ENCODE results near the gene LARP4.
"Not testable (repeated sequence)": the region's sequence is repeated elsewhere in the genome, so short reads cannot be mapped to it uniquely, and the experiment has no call there.

Gene LARP4

GRCh38 chr12:50515587-50515986, 114.9 kb downstream of the LARP4 start:
- Histone ChIP-seq H3K27ac (ENCODE audit: low read depth, low read length) (no peak overlapping the region), H3K9ac (ENCODE audit: low read length) (no peak overlapping the region), H3K4me1 (ENCODE audit: control insufficient read depth, insufficient read depth, low read length) (peaks cover 5% of the 10 kb centered on the region; the same call in 1 of the 2 replicates), H3K9me3 (ENCODE audit: control insufficient read depth, insufficient read depth, low read depth, low read length) (no peaks in the 10 kb centered on the region), H3K36me3 (ENCODE audit: control insufficient read depth, insufficient read depth, low read length) (no peaks in the 10 kb centered on the region), H3K4me3 (ENCODE audit: low read depth, low read length) (no peak overlapping the region), H3K27me3 (ENCODE audit: control insufficient read depth, insufficient read depth, low read length) (no peaks in the 10 kb centered on the region)

GRCh38 chr12:50517421-50518048, 116.8 kb downstream of the LARP4 start:
- Histone ChIP-seq H3K9ac (ENCODE audit: low read length) (no peak overlapping the region), H3K4me3 (ENCODE audit: low read depth, low read length) (no peak overlapping the region)

GRCh38 chr12:50518090-50518489, 117.4 kb downstream of the LARP4 start:
- Histone ChIP-seq H3K27ac (ENCODE audit: low read depth, low read length) (no peak overlapping the region), H3K36me3 (ENCODE audit: control insufficient read depth, insufficient read depth, low read length) (no peaks in the 10 kb centered on the region), H3K9ac (ENCODE audit: low read length) (no peak overlapping the region), H3K9me3 (ENCODE audit: control insufficient read depth, insufficient read depth, low read depth, low read length) (no peaks in the 10 kb centered on the region), H3K27me3 (ENCODE audit: control insufficient read depth, insufficient read depth, low read length) (no peaks in the 10 kb centered on the region), H3K4me3 (ENCODE audit: low read depth, low read length) (no peak overlapping the region), H3K4me1 (ENCODE audit: control insufficient read depth, insufficient read depth, low read length) (peaks cover 5% of the 10 kb centered on the region; the same call in 1 of the 2 replicates)

More at GRCh38 chr12:50517421-50518048, 116.8 kb downstream of the LARP4 start:
- no peaks in the 10 kb centered on the region for H3K9me3 ChIP-seq (ENCODE audit: control insufficient read depth, insufficient read depth, low read depth, low read length)
- H3K27me3 ChIP-seq (ENCODE audit: control insufficient read depth, insufficient read depth, low read length), result no peaks in the 10 kb centered on the region
- no peak overlapping the region for H3K27ac ChIP-seq (ENCODE audit: low read depth, low read length)
- H3K36me3 ChIP-seq (ENCODE audit: control insufficient read depth, insufficient read depth, low read length), result no peaks in the 10 kb centered on the region
- H3K4me1 ChIP-seq (ENCODE audit: control insufficient read depth, insufficient read depth, low read length), result peaks cover 5% of the 10 kb centered on the region; the same call in 1 of the 2 replicates

GRCh38 chr12:50519353-50519752, 118.7 kb downstream of the LARP4 start:
- no peaks in the 10 kb centered on the region for H3K36me3 ChIP-seq (ENCODE audit: control insufficient read depth, insufficient read depth, low read length)
- no peak overlapping the region for H3K27ac ChIP-seq (ENCODE audit: low read depth, low read length)
- no peak overlapping the region for H3K9ac ChIP-seq (ENCODE audit: low read length)
- H3K27me3 ChIP-seq (ENCODE audit: control insufficient read depth, insufficient read depth, low read length), result no peaks in the 10 kb centered on the region
- H3K4me3 ChIP-seq (ENCODE audit: low read depth, low read length), result no peak overlapping the region
- no peaks in the 10 kb centered on the region for H3K9me3 ChIP-seq (ENCODE audit: control insufficient read depth, insufficient read depth, low read depth, low read length)
- peaks cover 5% of the 10 kb centered on the region; the same call in 1 of the 2 replicates for H3K4me1 ChIP-seq (ENCODE audit: control insufficient read depth, insufficient read depth, low read length)

GRCh38 chr12:50520416-50521207, 119.9 kb downstream of the LARP4 start:
- no peak overlapping the region for H3K27ac ChIP-seq (ENCODE audit: low read depth, low read length)
- no peaks in the 10 kb centered on the region for H3K9me3 ChIP-seq (ENCODE audit: control insufficient read depth, insufficient read depth, low read depth, low read length)
- no peak overlapping the region for H3K4me3 ChIP-seq (ENCODE audit: low read depth, low read length)
- H3K4me1 ChIP-seq (ENCODE audit: control insufficient read depth, insufficient read depth, low read length), result 0 out of 2 replicates have a peak, but pooled peaks cover 5% of the 10 kb centered on the region
- no peaks in the 10 kb centered on the region for H3K36me3 ChIP-seq (ENCODE audit: control insufficient read depth, insufficient read depth, low read length)
- H3K27me3 ChIP-seq (ENCODE audit: control insufficient read depth, insufficient read depth, low read length), result no peaks in the 10 kb centered on the region
- no peak overlapping the region for H3K9ac ChIP-seq (ENCODE audit: low read length)

GRCh38 chr12:50521781-50522180, 121.1 kb downstream of the LARP4 start:
- not testable (repeated sequence) for H3K4me1 ChIP-seq (ENCODE audit: control insufficient read depth, insufficient read depth, low read length)

GRCh38 chr12:50523772-50524171, 123.1 kb downstream of the LARP4 start:
- Histone ChIP-seq H3K27ac (ENCODE audit: low read depth, low read length) (no peak overlapping the region), H3K27me3 (ENCODE audit: control insufficient read depth, insufficient read depth, low read length) (no peaks in the 10 kb centered on the region)

More at GRCh38 chr12:50521781-50522180, 121.1 kb downstream of the LARP4 start:
- not testable (repeated sequence) for H3K4me3 ChIP-seq (ENCODE audit: low read depth, low read length); H3K9me3 ChIP-seq (ENCODE audit: control insufficient read depth, insufficient read depth, low read depth, low read length); H3K27ac ChIP-seq (ENCODE audit: low read depth, low read length); H3K36me3 ChIP-seq (ENCODE audit: control insufficient read depth, insufficient read depth, low read length); H3K27me3 ChIP-seq (ENCODE audit: control insufficient read depth, insufficient read depth, low read length); H3K9ac ChIP-seq (ENCODE audit: low read length)

GRCh38 chr12:50524621-50525020, 123.9 kb downstream of the LARP4 start:
- H3K27ac ChIP-seq (ENCODE audit: low read depth, low read length), result no peak overlapping the region
- H3K36me3 ChIP-seq (ENCODE audit: control insufficient read depth, insufficient read depth, low read length), result no peaks in the 10 kb centered on the region
- H3K9ac ChIP-seq (ENCODE audit: low read length), result no peak overlapping the region
- no peaks in the 10 kb centered on the region for H3K9me3 ChIP-seq (ENCODE audit: control insufficient read depth, insufficient read depth, low read depth, low read length)
- H3K27me3 ChIP-seq (ENCODE audit: control insufficient read depth, insufficient read depth, low read length), result no peaks in the 10 kb centered on the region
- peaks cover 4% of the 10 kb centered on the region; the same call in 1 of the 2 replicates for H3K4me1 ChIP-seq (ENCODE audit: control insufficient read depth, insufficient read depth, low read length)
- no peak overlapping the region for H3K4me3 ChIP-seq (ENCODE audit: low read depth, low read length)

More at GRCh38 chr12:50523772-50524171, 123.1 kb downstream of the LARP4 start:
- H3K36me3 ChIP-seq (ENCODE audit: control insufficient read depth, insufficient read depth, low read length), result no peaks in the 10 kb centered on the region
- H3K4me1 ChIP-seq (ENCODE audit: control insufficient read depth, insufficient read depth, low read length), result no peaks in the 10 kb centered on the region
- H3K4me3 ChIP-seq (ENCODE audit: low read depth, low read length), result no peak overlapping the region
- H3K9me3 ChIP-seq (ENCODE audit: control insufficient read depth, insufficient read depth, low read depth, low read length), result no peaks in the 10 kb centered on the region
- H3K9ac ChIP-seq (ENCODE audit: low read length), result no peak overlapping the region

- no peak overlapping the region for H3K4me3 ChIP-seq (ENCODE audit: low read depth, low read length)
- H3K27ac ChIP-seq (ENCODE audit: low read depth, low read length), result no peak overlapping the region
- peaks cover 8% of the 10 kb centered on the region; the same call in 1 of the 2 replicates for H3K4me1 ChIP-seq (ENCODE audit: control insufficient read depth, insufficient read depth, low read length)
- H3K36me3 ChIP-seq (ENCODE audit: control insufficient read depth, insufficient read depth, low read length), result no peaks in the 10 kb centered on the region
- H3K9ac ChIP-seq (ENCODE audit: low read length), result no peak overlapping the region
- no peaks in the 10 kb centered on the region for H3K27me3 ChIP-seq (ENCODE audit: control insufficient read depth, insufficient read depth, low read length)
- H3K9me3 ChIP-seq (ENCODE audit: control insufficient read depth, insufficient read depth, low read depth, low read length), result no peaks in the 10 kb centered on the region
Measured at GRCh38 chr12:50525422-50525821, 124.7 kb downstream of the LARP4 start.

GRCh38 chr12:50527359-50527726, 126.7 kb downstream of the LARP4 start:
- Histone ChIP-seq H3K9ac (ENCODE audit: low read length) (no peak overlapping the region), H3K27ac (ENCODE audit: low read depth, low read length) (no peak overlapping the region), H3K4me3 (ENCODE audit: low read depth, low read length) (no peak overlapping the region), H3K4me1 (ENCODE audit: control insufficient read depth, insufficient read depth, low read length) (peaks cover 9% of the 10 kb centered on the region; the same call in 1 of the 2 replicates), H3K36me3 (ENCODE audit: control insufficient read depth, insufficient read depth, low read length) (no peaks in the 10 kb centered on the region), H3K27me3 (ENCODE audit: control insufficient read depth, insufficient read depth, low read length) (no peaks in the 10 kb centered on the region), H3K9me3 (ENCODE audit: control insufficient read depth, insufficient read depth, low read depth, low read length) (no peaks in the 10 kb centered on the region)

- Histone ChIP-seq H3K36me3 (ENCODE audit: control insufficient read depth, insufficient read depth, low read length) (no peaks in the 10 kb centered on the region), H3K27ac (ENCODE audit: low read depth, low read length) (no peak overlapping the region), H3K4me3 (ENCODE audit: low read depth, low read length) (no peak overlapping the region), H3K9me3 (ENCODE audit: control insufficient read depth, insufficient read depth, low read depth, low read length) (no peaks in the 10 kb centered on the region), H3K27me3 (ENCODE audit: control insufficient read depth, insufficient read depth, low read length) (no peaks in the 10 kb centered on the region), H3K4me1 (ENCODE audit: control insufficient read depth, insufficient read depth, low read length) (peaks cover 21% of the 10 kb centered on the region; the same call in 1 of the 2 replicates), H3K9ac (ENCODE audit: low read length) (no peak overlapping the region)
Measured at GRCh38 chr12:50528800-50529199, 128.1 kb downstream of the LARP4 start.

Data from HUES6 (cell line).